Measurements from ENCODE around the gene CST4. TPM values are rescaled to one million over a fixed set of nuclear protein-coding genes. Genes with fewer than 3 reads are reported as not detected.

CST4 gene
- total and polyA plus RNA-seq, 2 donors (not counting 1 experiment from before 2014, with no cell fraction given) = not detected

- peaks cover 5 to 11% of the 10 kb centered on the region in 2 donors for H3K4me1 ChIP-seq (ENCODE audit: control insufficient read depth in 2 of 2, insufficient read depth in 2 of 2, low read length in 2 of 2)
- ATAC-seq (ENCODE audit: low read depth) = no peak
- intact Hi-C loops (cut with micrococcal nuclease) = no loop called here
Measured at GRCh38 chr20:23654000-23654399, 34.8 kb downstream of the CST4 start.

DNA sequence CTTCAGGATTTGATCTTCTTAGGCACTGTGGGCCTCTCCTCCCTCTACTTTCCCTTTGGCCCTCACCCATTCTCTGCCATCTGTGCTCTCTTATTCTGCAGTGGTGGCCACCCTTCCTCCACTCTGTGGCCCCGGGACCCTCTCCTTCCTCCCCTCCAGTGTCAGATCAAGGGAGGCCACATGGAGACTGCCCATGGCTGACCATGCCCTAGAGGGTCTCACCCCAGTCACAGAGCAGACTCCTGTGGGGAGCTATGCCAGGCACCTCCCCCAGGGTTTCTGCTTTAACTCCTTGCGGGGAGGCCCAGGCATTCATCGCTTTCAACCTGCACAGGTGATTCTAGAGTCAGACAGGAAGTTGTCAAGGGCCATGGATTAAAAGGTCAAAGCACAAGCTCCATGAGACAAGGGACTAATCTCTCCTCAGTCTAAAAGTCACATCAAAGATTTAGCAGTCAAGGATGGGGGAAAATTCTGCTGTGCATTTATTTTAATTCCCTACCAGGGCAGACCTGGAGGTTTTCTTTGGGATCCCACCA is 35.4 kb downstream of the CST4 start:
- Histone ChIP-seq H2AFZ (ENCODE audit: insufficient read depth, low read depth, low read length, poor library complexity, severe bottlenecking) (no peak overlapping the region), H3K4me2 (replicated peaks; ENCODE audit: low read depth, low read length, poor library complexity, severe bottlenecking) (no peak overlapping the region), H3K9me3 (ENCODE audit: control extremely low read depth in 1 of 3, control insufficient read depth in 2 of 3, insufficient read depth in 1 of 3, low read length in 2 of 3) (no peaks in the 10 kb centered on the region), H3K79me2 (ENCODE audit: control insufficient read depth, insufficient read depth, low read length) (no peaks in the 10 kb centered on the region), H3K36me3 (replicated peaks in 1 of 2; ENCODE audit: control extremely low read depth in 1 of 2, control insufficient read depth in 1 of 2, extremely low read depth in 1 of 2, insufficient read depth in 2 of 2, low read length in 1 of 2) (no peaks in the 10 kb centered on the region), H3K27ac (ENCODE audit: low read length in 2 of 2) (no peak overlapping the region), H3K4me1 (ENCODE audit: control insufficient read depth in 2 of 2, insufficient read depth in 2 of 2, low read length in 2 of 2) (peaks cover 5 to 11% of the 10 kb centered on the region in 2 donors), H3K4me3 (ENCODE audit: control extremely low read depth in 1 of 5, extremely low read depth in 1 of 5, insufficient read depth in 1 of 5, low read depth in 2 of 5, low read length in 4 of 5) (no peak overlapping the region), H3K9ac (ENCODE audit: low read length) (no peak overlapping the region), H3K27me3 (replicated peaks in 1 of 4; ENCODE audit: control extremely low read depth in 1 of 4, control insufficient read depth in 3 of 4, insufficient read depth in 4 of 4, low read length in 3 of 4) (no peaks in the 10 kb centered on the region), H4K20me1 (ENCODE audit: control insufficient read depth, insufficient read depth, low read length, poor library complexity, severe bottlenecking) (no peaks in the 10 kb centered on the region)
- Mint-ChIP-seq H3K4me1 (peaks cover 6% of the 10 kb centered on the region), H3K9me3 (ENCODE audit: insufficient read depth) (no peaks in the 10 kb centered on the region), H3K27me3 (peaks cover 17% of the 10 kb centered on the region), H3K4me3 (no peak overlapping the region), H3K27ac (no peak overlapping the region)
- ChIA-PET CTCF (interaction anchor here (1.5 kb wide), 1 partner anchor 10 kb away, joined by 3 read pairs; no protein-coding TSS in a partner anchor), POLR2A (no interaction called here)
- DNase-seq = no peak
- no peak for ATAC-seq (ENCODE audit: low read depth)
- intact Hi-C loops (cut with micrococcal nuclease) = no loop called here
- WGBS (ENCODE audit: insufficient coverage) = 100% methylated on average over 3 of the region's 3 CpGs
- no peak for TF ChIP-seq EZH2 (IDR thresholded peaks at IDR 0.05; ENCODE audit: borderline replicate concordance, insufficient read depth, low read depth, low read length, poor library complexity, severe bottlenecking)
- TF ChIP-seq, protein P1, sequence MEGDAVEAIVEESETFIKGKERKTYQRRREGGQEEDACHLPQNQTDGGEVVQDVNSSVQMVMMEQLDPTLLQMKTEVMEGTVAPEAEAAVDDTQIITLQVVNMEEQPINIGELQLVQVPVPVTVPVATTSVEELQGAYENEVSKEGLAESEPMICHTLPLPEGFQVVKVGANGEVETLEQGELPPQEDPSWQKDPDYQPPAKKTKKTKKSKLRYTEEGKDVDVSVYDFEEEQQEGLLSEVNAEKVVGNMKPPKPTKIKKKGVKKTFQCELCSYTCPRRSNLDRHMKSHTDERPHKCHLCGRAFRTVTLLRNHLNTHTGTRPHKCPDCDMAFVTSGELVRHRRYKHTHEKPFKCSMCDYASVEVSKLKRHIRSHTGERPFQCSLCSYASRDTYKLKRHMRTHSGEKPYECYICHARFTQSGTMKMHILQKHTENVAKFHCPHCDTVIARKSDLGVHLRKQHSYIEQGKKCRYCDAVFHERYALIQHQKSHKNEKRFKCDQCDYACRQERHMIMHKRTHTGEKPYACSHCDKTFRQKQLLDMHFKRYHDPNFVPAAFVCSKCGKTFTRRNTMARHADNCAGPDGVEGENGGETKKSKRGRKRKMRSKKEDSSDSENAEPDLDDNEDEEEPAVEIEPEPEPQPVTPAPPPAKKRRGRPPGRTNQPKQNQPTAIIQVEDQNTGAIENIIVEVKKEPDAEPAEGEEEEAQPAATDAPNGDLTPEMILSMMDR (IDR thresholded peaks at IDR 0.05) = no peak

More at GRCh38 chr20:23654000-23654399, 34.8 kb downstream of the CST4 start:
- 86% methylated on average over 2 of the region's 2 CpGs for WGBS (ENCODE audit: insufficient coverage)
- CTCF ChIA-PET = interaction anchor here (1.5 kb wide), 1 partner anchor 9 kb away, joined by 3 read pairs; no protein-coding TSS in a partner anchor
- POLR2A ChIA-PET = no interaction called here
- no peak for DNase-seq
- no peak overlapping the region for H3K4me3 Mint-ChIP-seq
- peaks cover 17% of the 10 kb centered on the region for H3K27me3 Mint-ChIP-seq
- H3K9me3 ChIP-seq (ENCODE audit: control extremely low read depth in 1 of 3, control insufficient read depth in 2 of 3, insufficient read depth in 1 of 3, low read length in 2 of 3) = no peaks in the 10 kb centered on the region
- no peaks in the 10 kb centered on the region for H3K79me2 ChIP-seq (ENCODE audit: control insufficient read depth, insufficient read depth, low read length)
- no peak overlapping the region for H3K4me3 ChIP-seq (ENCODE audit: control extremely low read depth in 1 of 5, extremely low read depth in 1 of 5, insufficient read depth in 1 of 5, low read depth in 2 of 5, low read length in 4 of 5)
- no peaks in the 10 kb centered on the region for H3K36me3 ChIP-seq (replicated peaks in 1 of 2; ENCODE audit: control extremely low read depth in 1 of 2, control insufficient read depth in 1 of 2, extremely low read depth in 1 of 2, insufficient read depth in 2 of 2, low read length in 1 of 2)
- TF ChIP-seq, protein P1 (IDR thresholded peaks at IDR 0.05) = no peak
- no peak for TF ChIP-seq EZH2 (IDR thresholded peaks at IDR 0.05; ENCODE audit: borderline replicate concordance, insufficient read depth, low read depth, low read length, poor library complexity, severe bottlenecking)
- H2AFZ ChIP-seq (ENCODE audit: insufficient read depth, low read depth, low read length, poor library complexity, severe bottlenecking) = no peak overlapping the region
- H3K27me3 ChIP-seq (replicated peaks in 1 of 4; ENCODE audit: control extremely low read depth in 1 of 4, control insufficient read depth in 3 of 4, insufficient read depth in 4 of 4, low read length in 3 of 4) = no peaks in the 10 kb centered on the region
- H3K9me3 Mint-ChIP-seq (ENCODE audit: insufficient read depth) = no peaks in the 10 kb centered on the region
- no peaks in the 10 kb centered on the region for H4K20me1 ChIP-seq (ENCODE audit: control insufficient read depth, insufficient read depth, low read length, poor library complexity, severe bottlenecking)
- H3K4me1 Mint-ChIP-seq = peaks cover 6% of the 10 kb centered on the region
- no peak overlapping the region for H3K27ac ChIP-seq (ENCODE audit: low read length in 2 of 2)
- no peak overlapping the region for H3K4me2 ChIP-seq (replicated peaks; ENCODE audit: low read depth, low read length, poor library complexity, severe bottlenecking)
- no peak overlapping the region for H3K27ac Mint-ChIP-seq
- no peak overlapping the region for H3K9ac ChIP-seq (ENCODE audit: low read length)
